Prostate gland (tissue), 2 donors: Measurements from ENCODE around the gene TMEM253.

Source experiments
- CTCF ChIP-seq, 4 experiments: fragments of 200-600 bp in 2 of 4; fragments of 450-650 bp in 2 of 4; sonication (generic) in 2 of 4; IDR thresholded peaks; 1 replicate in 3 of 4; 2 replicates in 1 of 4; pipeline ENCODE4 v1.5.1; 2016 to 2019; ENCODE audit warnings: antibody characterized with exemption in 4 of 4, mild to moderate bottlenecking in 2 of 4, moderate library complexity in 2 of 4
- POLR2A ChIP-seq: fragments of 450-650 bp; IDR thresholded peaks from one replicate; pipeline ENCODE4 v1.6.1; 2016; ENCODE audit warnings: antibody characterized with exemption, mild to moderate bottlenecking
- POLR2AphosphoS5 ChIP-seq: sonication (generic); formaldehyde crosslinking; IDR thresholded peaks from one replicate; pipeline ENCODE4 v1.6.1; 2017; ENCODE audit warnings: antibody characterized with exemption

GRCh38 chr14:21054123-21054767 is 46.6 kb upstream of the TMEM253 start:
- no peak for TF ChIP-seq CTCF (IDR thresholded peaks at IDR 0.05)
- TF ChIP-seq POLR2A = no peak
- TF ChIP-seq POLR2AphosphoS5 = no peak
